Hepatocyte (in vitro differentiated cells): ENCODE data around the gene ZNF514. TPM values are rescaled to one million over a fixed set of nuclear protein-coding genes. Genes with fewer than 3 reads are reported as not detected.
A peak's percentile ranks its signal among the peaks of the same experiment; 100 is the strongest.
"Not testable (repeated sequence)": the region's sequence is repeated elsewhere in the genome, so short reads cannot be mapped to it uniquely, and the experiment has no call there.

Experiments used
- DNase-seq: peaks from one replicate; pipeline ENCODE4 v3.0.0-alpha.2; 2016; ENCODE audit warnings: low spot score
- H2AFZ ChIP-seq: fragments of 200-600 bp; sonication (generic); 2 replicates; pipeline ENCODE4 v1.6.0; 2016; ENCODE audit warnings: antibody characterized with exemption, mild to moderate bottlenecking
- H3K27ac ChIP-seq: fragments of 200-600 bp; sonication (generic); 2 replicates; pipeline ENCODE4 v1.5.1; 2016; ENCODE audit warnings: mild to moderate bottlenecking
- H3K27me3 ChIP-seq: fragments of 200-600 bp; sonication (generic); 2 replicates; pipeline ENCODE4 v1.6.1; 2016
- H3K36me3 ChIP-seq: fragments of 200-600 bp; sonication (generic); replicated peaks from 2 replicates; pipeline ENCODE4 v1.5.1; 2016; ENCODE audit warnings: low read depth; ENCODE audit not compliant: insufficient read depth
- H3K4me1 ChIP-seq: fragments of 200-600 bp; sonication (generic); 2 replicates; pipeline ENCODE4 v1.5.1; 2016; ENCODE audit warnings: mild to moderate bottlenecking, moderate library complexity; ENCODE audit not compliant: insufficient read depth
- H3K4me2 ChIP-seq: fragments of 200-600 bp; sonication (generic); 2 replicates; pipeline ENCODE4 v1.6.0; 2016
- H3K4me3 ChIP-seq: fragments of 200-600 bp; sonication (generic); 2 replicates; pipeline ENCODE4 v1.5.1; 2016; ENCODE audit warnings: mild to moderate bottlenecking
- H3K79me2 ChIP-seq: fragments of 200-600 bp; sonication (generic); 2 replicates; pipeline ENCODE4 v1.6.0; 2017; ENCODE audit warnings: mild to moderate bottlenecking
- H3K9me2 ChIP-seq: fragments of 200-600 bp; sonication (generic); replicated peaks from 2 replicates; pipeline ENCODE4 v1.6.0; 2017; ENCODE audit warnings: mild to moderate bottlenecking; ENCODE audit not compliant: insufficient read depth
- H3K9me3 ChIP-seq: fragments of 200-600 bp; sonication (generic); 2 replicates; pipeline ENCODE4 v1.5.1; 2016; ENCODE audit warnings: low read depth, mild to moderate bottlenecking
- H4K20me1 ChIP-seq: fragments of 200-600 bp; sonication (generic); 2 replicates; pipeline ENCODE4 v1.6.0; 2016; ENCODE audit warnings: mild to moderate bottlenecking; ENCODE audit not compliant: insufficient read depth, poor library complexity, severe bottlenecking
- EZH2 ChIP-seq: fragments of 200-600 bp; sonication (generic); IDR thresholded peaks from 2 replicates; pipeline ENCODE4 v1.6.1; 2016; ENCODE audit warnings: antibody characterized with exemption, mild to moderate bottlenecking, borderline replicate concordance
- EZH2phosphoT487 ChIP-seq: fragments of 200-600 bp; sonication (generic); IDR thresholded peaks from one replicate; pipeline ENCODE4 v1.6.1; 2018; ENCODE audit warnings: antibody characterized with exemption, mild to moderate bottlenecking, low read depth, moderate library complexity; ENCODE audit not compliant: unreplicated experiment, severe bottlenecking
- WGBS: methylation state at CpG from one replicate; pipeline ENCODE4 v1.1.6; 2016; ENCODE audit warnings: low lambda C conversion rate; ENCODE audit errors: missing lambda C conversion rate; 5-methylcytosine and 5-hydroxymethylcytosine counted together
- polyA plus RNA-seq: library from polyadenylated mRNA; unstranded; fragments of >200 nt; fragmentation: Nextera tagmentation; extraction: Ambion mirVana; gene quantifications from 2 replicates; pipeline ENCODE4 v1.2.1, GENCODE V29; 2016
- total RNA-seq: library from RNA; depleted of rRNA; stranded (reverse); fragments of >200 nt; gene quantifications from 2 replicates; pipeline ENCODE4 v1.2.3, GENCODE V29; 2014
- TF ChIP-seq, protein P1 (sequence below): fragments of 200-600 bp; sonication (generic); IDR thresholded peaks from 2 replicates; pipeline ENCODE4 v1.5.1; 2016; ENCODE audit warnings: antibody characterized with exemption, mild to moderate bottlenecking; ENCODE audit not compliant: poor library complexity

The ZNF514 gene
- total and polyA plus RNA-seq, 2 experiments from 2014 or later: 4.2 to 14.6 TPM

DNA sequence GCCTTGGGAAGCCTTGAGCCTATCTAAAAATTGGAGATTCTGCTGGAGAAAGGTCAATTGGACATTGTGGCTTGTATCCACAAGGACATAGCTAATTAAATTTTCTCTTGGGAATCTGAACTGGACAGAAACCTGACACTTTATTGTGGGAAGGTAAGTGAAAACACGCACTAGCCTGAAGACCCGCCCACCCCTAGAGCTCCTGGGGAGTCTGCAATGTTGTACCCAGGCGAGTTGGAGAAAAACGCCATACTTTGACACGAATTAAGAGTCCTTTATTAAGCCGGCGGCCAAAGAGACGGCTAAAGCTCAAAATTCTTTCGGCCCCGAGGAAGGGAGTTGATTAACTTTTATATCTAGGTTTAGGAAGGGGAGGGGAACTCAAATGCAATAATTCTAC is 46.4 kb upstream of the ZNF514 start:
- WGBS: 26% methylated on average over 10 of the region's 10 CpGs
- H3K4me1 ChIP-seq: peaks cover 10% of the 10 kb centered on the region
- no peak for TF ChIP-seq EZH2
- TF ChIP-seq EZH2phosphoT487: no peak
- TF ChIP-seq, protein P1, sequence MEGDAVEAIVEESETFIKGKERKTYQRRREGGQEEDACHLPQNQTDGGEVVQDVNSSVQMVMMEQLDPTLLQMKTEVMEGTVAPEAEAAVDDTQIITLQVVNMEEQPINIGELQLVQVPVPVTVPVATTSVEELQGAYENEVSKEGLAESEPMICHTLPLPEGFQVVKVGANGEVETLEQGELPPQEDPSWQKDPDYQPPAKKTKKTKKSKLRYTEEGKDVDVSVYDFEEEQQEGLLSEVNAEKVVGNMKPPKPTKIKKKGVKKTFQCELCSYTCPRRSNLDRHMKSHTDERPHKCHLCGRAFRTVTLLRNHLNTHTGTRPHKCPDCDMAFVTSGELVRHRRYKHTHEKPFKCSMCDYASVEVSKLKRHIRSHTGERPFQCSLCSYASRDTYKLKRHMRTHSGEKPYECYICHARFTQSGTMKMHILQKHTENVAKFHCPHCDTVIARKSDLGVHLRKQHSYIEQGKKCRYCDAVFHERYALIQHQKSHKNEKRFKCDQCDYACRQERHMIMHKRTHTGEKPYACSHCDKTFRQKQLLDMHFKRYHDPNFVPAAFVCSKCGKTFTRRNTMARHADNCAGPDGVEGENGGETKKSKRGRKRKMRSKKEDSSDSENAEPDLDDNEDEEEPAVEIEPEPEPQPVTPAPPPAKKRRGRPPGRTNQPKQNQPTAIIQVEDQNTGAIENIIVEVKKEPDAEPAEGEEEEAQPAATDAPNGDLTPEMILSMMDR: no peak
- no peaks in the 10 kb centered on the region for H4K20me1 ChIP-seq
- no peaks in the 10 kb centered on the region for H3K9me2 ChIP-seq
- no peaks in the 10 kb centered on the region for H3K27me3 ChIP-seq
- no peak for DNase-seq
- peak overlapping the region; percentile 77 for H2AFZ ChIP-seq
- peaks cover 11% of the 10 kb centered on the region for H3K79me2 ChIP-seq
- H3K4me3 ChIP-seq: peak overlapping the region; percentile 46
- H3K27ac ChIP-seq: no peak overlapping the region
- H3K9me3 ChIP-seq: no peaks in the 10 kb centered on the region
- no peaks in the 10 kb centered on the region for H3K36me3 ChIP-seq
- peak overlapping the region; percentile 82 for H3K4me2 ChIP-seq

DNA sequence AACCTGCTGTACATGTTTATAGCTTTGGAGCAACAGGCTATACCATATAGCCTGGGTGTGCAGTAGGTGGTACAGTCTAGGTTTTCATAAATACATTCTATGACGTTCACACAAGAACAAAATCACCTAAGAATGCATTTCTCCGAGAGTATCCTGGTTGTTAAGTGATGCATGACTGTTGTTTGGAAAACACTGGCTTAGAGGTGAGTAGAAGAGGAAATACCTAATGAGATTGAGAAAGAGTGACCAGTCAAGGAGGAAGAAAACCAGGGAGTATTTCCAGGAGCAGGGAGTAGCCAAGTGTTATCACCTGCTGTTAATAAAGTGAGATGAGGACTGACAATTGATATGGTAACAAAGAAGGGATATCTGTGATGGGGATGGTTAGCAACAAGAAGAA is 44.7 kb upstream of the ZNF514 start:
- Histone ChIP-seq H3K27ac (no peak overlapping the region), H3K4me1 (peaks cover 10% of the 10 kb centered on the region), H3K4me3 (no peak overlapping the region), H3K4me2 (no peak overlapping the region), H3K36me3 (no peaks in the 10 kb centered on the region), H3K9me2 (no peaks in the 10 kb centered on the region), H3K79me2 (peaks cover 11% of the 10 kb centered on the region), H2AFZ (no peak overlapping the region), H3K27me3 (no peaks in the 10 kb centered on the region), H4K20me1 (no peaks in the 10 kb centered on the region), H3K9me3 (no peaks in the 10 kb centered on the region)
- WGBS: 80% methylated on average over 2 of the region's 2 CpGs
- no peak for DNase-seq
- TF ChIP-seq, protein P1: no peak
- TF ChIP-seq EZH2 (no peak), EZH2phosphoT487 (no peak)

DNA sequence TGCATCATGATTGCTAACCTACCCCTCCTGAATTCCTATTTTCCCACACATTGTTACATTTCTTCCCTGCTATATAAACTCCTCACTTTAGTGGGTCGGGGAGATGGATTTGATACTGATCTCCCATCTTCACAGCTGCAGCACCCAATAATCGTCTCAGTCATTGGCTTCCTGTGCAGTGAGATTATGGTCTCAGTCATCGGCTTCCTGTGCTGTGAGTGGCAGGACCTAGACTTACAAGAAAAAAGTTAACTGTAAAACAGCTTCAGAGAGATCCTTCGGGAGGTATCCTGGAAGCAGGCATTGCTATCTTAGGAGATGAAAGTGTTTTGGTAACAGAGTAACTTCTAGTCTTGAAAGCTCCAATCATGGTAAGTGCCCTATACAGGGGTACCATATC is 44.3 kb upstream of the ZNF514 start:
- Histone ChIP-seq H3K36me3 (no peaks in the 10 kb centered on the region), H4K20me1 (no peaks in the 10 kb centered on the region), H3K27me3 (no peaks in the 10 kb centered on the region), H3K9me3 (no peaks in the 10 kb centered on the region), H3K4me2 (no peak overlapping the region), H3K79me2 (peaks cover 9% of the 10 kb centered on the region), H3K9me2 (no peaks in the 10 kb centered on the region), H3K4me1 (peaks cover 10% of the 10 kb centered on the region), H2AFZ (no peak overlapping the region), H3K4me3 (no peak overlapping the region), H3K27ac (no peak overlapping the region)
- TF ChIP-seq EZH2phosphoT487 (no peak), EZH2 (no peak)
- TF ChIP-seq, protein P1: no peak
- no peak for DNase-seq
- 88% methylated on average over 4 of the region's 4 CpGs for WGBS

DNA sequence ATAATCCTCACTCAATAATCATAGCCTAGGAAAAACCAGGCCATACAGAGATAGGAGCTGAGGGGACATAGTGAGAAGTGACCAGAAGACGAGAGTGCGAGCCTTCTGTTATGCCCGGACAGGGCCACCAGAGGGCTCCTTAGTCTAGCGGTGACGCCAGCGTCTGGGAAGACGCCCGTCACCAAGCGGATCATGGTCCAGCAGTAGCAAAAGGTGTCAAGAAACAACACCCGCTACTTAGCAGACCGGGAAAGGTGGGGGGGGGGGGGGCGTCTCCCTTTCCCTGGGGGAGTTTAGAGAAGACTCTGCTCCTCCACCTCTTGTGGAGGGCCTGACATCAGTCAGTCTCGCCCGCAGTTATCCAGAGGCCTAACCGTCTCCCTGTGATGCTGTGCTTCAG is 33.3 kb upstream of the ZNF514 start:
- DNase-seq: peak; percentile 55
- H3K27ac ChIP-seq, H3K9me2 ChIP-seq, H2AFZ ChIP-seq, H3K9me3 ChIP-seq, H3K79me2 ChIP-seq, H3K36me3 ChIP-seq, H3K4me1 ChIP-seq, H4K20me1 ChIP-seq, H3K27me3 ChIP-seq, H3K4me3 ChIP-seq, H3K4me2 ChIP-seq: not testable (repeated sequence)
- 22% methylated on average over 14 of the region's 15 CpGs for WGBS
- TF ChIP-seq, protein P1: peak; percentile 59
